HG03025 (cell line): Measurements from ENCODE around the gene FASTKD3.

Source experiments
- ATAC-seq: cut with Tn5 transposase; IDR thresholded peaks from one replicate; pipeline ENCODE4 v1.9.1; 2021; ENCODE audit warnings: mild to moderate bottlenecking, moderate library complexity; ENCODE audit not compliant: unreplicated experiment, low FRiP score

The FASTKD3 gene

DNA sequence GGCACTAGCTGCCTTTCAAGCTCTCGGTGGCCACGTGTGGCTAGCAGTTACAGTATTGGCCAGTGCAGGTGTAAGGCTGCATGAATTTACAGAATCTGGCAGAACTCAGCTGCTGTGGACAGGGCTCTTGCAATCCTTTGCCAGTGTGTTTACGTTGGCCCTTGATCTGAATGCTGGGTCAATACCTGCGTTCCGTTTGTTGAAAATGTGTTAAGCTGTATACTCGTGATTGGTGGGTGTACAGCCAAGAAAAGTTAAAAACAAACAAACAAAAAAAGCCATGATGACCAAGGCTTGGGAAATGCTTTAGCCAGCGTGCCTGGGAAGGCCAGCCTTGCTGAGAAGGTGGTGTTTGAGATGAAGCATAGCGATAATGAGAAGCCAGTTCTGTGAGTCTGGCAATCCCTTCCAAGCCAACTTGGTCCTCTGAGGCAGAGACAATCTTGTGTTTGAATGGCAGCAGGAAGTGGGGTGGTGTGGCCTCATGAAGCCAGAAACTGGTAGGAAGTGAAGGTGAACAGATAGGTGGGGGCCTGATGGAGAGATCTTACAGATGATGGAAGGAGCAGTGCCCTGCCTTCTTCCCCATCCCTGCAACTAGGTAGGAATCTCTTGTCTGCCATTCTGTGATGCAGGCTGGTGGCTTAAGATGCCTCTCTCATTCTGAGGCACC, 17.1 kb downstream of the FASTKD3 start:
- ATAC-seq, result no peak

DNA sequence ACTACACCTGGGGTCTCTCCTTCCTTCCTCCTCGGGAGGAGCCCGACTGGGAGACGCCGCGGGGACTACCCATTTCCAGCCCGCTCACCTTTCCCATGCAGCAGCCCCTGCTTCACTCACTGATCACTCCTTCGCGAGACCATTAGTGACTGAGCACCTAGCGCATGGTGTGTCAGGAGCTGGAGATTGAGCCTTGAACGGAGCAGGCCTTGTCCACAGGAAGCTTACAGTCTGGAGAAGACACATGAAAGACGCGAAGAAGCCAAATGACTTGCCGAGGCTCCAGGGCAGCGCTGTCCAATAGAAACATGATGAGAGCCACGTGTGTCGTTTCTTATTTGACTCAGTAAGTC, 17.6 kb downstream of the FASTKD3 start:
- ATAC-seq, result no peak

DNA sequence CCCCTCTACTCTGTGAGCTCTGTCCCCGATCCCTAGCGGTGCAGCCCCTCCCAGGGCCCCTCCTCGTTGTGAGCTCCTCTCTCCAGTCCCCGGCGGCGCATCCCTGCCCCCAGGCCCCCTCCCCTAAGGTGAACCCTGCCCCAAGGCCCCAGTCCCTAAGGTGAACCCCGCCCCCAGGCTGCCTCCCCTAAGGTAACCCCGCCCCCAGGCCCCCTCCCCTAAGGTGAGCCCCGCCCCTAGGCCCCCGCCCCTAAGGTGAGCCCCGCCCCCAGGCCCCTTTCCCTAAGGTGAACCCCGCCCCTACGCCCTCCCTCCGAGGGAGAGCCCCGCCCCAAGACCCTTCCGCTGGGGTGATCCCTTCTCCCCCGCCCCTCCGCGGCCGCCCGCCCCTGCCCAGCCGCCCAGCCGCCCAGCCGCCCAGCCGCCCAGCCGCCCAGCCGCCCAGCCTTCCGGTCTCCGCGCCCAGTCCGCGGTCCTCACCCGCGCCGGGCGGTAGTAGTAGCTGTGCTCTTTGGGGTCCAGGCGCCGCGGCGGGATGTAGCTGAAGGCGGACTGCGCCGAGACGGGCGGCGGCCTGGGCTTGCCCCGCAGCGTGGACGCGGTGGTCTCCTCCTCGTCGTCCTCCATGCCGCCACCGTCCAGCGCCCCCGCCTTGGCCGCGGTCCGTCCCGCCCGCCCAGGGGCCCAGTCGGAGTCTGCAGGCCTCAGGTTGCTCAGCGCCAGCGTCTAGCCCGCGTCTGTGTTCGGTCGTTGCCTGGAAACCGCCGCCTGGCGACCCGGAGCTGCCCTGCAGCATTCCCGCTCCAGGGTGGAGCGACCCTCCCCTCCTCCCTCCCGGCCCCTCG, 18.2 kb downstream of the FASTKD3 start, which contains the start of gene CFAP90:
Gene CFAP90 (minus strand): TSS at position 739 of the 845 bp plus-strand sequence. CDS start 112 bp downstream, at position 627.
- ATAC-seq, result no peak

- ATAC-seq, result no peak
These were observed 19.0 kb downstream of the FASTKD3 start for GRCh38 chr5:7849681-7850394.

DNA sequence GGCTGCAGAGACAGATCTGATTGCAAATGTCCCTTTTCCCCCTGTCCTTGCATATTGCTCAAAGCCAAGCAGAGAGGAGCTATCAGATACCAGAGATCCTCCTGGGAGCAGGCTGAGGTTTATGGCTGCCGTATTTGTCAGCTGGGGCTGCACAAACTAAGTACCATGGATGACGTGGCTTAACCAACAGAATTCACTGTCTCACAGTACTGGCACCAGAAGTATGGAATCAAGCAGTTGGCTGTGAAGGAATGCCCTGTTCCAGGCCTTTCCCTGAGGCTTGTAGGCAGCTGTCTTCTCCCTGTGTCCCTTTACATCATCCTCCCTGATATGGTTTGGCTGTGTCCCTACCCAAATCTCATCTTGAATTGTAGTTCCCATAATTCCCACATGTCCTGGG, 20.5 kb downstream of the FASTKD3 start:
- no peak for ATAC-seq

GRCh38 chr5:7846327-7846726, 22.5 kb downstream of the FASTKD3 start:
- ATAC-seq, result no peak

- ATAC-seq, result no peak
These were observed 23.3 kb downstream of the FASTKD3 start for GRCh38 chr5:7845557-7845956.

DNA sequence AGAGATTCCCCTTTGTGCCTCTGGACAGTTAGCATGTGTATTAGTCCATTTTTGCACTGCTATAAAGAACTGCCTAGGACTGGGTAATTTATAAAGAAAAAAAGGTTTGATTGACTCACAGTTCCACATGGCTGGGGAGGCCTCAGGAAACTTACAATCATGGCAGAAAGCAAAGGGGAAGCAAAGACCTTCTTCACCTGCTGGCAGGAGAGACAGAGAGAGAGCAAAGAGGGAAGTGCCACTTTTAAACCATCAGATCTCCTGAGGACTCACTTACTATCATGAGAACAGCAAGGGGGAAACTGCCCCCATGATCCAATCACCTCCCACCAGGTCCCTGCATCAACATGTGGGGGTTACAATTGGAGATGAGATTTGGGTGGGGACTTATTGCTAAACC, 23.9 kb downstream of the FASTKD3 start:
- ATAC-seq, result no peak

- ATAC-seq, result no peak
These were observed 26.3 kb downstream of the FASTKD3 start for GRCh38 chr5:7842531-7842930.

DNA sequence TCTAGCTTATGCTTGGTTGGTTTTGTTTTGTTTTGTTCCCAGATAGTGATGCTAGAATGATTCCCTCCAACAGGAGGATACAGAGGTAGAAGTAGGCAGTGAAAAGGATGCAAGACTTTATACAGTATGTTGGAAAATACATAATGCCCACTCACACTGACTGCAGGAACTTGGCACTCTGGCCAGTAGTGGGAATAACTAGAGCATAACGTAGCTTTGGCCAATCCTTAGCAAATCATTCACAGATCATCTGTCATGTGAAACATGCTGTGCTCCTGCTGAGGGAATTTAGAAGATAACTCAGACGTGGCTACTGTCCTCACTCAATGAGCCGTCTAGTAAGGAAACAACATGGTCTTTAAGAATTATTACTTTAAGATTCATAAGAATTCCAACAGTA, 31.4 kb downstream of the FASTKD3 start:
- ATAC-seq, result no peak

DNA sequence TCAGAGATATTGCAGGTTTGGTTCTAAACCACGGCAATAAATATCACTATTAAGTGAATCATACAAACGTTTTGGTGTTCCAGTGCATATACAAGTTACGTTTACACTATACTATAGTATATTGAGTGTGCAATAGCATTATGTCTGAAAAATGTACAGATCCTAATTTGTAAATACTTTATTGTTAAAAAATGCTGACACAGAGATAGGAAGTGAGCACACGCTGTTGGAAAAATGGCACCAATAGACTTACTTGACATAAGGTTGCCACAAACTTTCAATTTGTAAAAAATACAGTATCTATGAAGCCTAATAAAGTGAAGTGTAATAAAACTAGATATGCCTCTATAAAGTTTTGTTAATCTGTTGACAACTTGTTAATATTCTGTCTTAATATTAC, 33.8 kb downstream of the FASTKD3 start:
- ATAC-seq, result no peak

DNA sequence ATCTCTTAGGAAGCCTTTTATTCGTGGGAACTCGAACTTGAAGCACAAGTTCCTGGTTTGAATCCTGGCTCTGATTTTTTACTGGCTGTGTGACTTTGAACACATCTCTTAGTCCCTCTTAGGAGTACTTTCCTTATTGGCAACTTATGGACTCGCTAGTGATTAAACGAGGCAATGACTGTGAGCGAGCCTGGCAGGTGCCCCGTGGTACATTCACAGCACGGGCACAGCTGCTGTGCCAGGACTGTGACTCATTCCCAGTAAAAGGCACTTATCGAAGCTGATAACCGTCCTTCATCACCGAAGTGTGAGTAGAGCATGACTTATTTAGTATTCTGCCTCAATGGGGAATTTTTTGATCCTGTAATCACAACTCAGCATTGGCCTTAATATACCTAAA, 40.6 kb downstream of the FASTKD3 start:
- no peak for ATAC-seq

- ATAC-seq, result no peak
These were observed 41.2 kb downstream of the FASTKD3 start for GRCh38 chr5:7827610-7828009.

DNA sequence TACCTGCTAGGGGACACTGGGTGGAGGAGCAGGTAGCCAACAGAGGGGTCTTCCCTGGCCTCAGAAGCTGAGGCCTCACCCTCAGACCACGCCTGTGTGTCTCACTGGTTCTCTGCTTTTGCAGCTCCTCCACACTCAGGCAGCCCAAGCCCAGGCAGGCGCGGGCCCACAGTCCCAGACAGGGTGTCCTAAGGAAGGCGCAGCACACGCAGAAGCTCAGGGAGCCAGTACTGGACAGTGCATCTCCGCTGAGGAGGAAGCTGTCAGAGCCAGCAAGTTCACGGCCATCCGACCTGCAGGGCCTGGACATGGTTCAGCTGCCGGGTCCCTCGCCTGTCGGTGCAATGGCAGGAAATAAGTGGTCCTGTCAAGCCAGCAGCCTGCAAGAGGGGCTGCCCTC, 43.2 kb downstream of the FASTKD3 start:
- ATAC-seq, result no peak

DNA sequence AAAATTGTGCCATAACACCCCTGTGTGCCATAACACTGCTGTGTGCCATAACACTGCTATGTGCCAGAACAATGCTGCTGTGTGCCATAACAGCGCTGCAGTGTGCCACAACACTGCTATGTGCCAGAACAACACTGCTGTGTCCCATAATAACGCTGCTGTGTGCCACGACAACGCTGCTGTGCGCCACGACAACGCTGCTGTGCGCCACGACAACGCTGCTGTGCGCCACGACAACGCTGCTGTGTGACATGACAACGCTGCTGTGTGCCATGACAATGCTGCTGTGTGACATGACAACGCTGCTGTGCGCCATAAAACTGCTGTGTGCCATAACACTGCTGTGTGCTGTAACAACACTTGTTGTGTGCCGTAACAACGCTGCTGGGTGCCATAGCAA, 43.8 kb downstream of the FASTKD3 start:
- no peak for ATAC-seq

- no peak for ATAC-seq
These were observed 45.2 kb downstream of the FASTKD3 start for GRCh38 chr5:7823594-7823993.

GRCh38 chr5:7822449-7822848, 46.4 kb downstream of the FASTKD3 start:
- no peak for ATAC-seq

- no peak for ATAC-seq
These were observed 52.3 kb downstream of the FASTKD3 start for GRCh38 chr5:7816535-7816901.

- peak; percentile 91 for ATAC-seq
These were observed 52.8 kb downstream of the FASTKD3 start for GRCh38 chr5:7815892-7816534.

DNA sequence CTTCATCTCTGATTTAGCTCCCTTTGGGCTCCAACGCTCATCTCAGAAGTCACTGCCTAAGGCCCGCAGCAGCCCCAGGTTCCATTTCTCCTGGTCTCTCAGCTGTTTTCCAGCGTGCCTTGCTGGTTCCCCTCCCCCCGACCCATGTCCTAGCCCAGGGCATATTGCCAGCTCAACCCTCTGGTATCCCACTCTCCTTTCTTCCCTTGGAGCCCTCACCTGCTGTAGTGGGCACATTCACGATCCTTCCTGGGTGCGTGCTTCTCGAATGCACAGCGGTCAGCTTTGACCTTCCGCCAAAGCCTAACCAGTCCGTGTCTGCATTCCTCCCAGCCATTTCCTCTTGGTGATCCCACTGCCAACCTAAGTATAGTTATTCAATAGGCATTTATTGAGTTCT, 54.0 kb downstream of the FASTKD3 start:
- no peak for ATAC-seq

DNA sequence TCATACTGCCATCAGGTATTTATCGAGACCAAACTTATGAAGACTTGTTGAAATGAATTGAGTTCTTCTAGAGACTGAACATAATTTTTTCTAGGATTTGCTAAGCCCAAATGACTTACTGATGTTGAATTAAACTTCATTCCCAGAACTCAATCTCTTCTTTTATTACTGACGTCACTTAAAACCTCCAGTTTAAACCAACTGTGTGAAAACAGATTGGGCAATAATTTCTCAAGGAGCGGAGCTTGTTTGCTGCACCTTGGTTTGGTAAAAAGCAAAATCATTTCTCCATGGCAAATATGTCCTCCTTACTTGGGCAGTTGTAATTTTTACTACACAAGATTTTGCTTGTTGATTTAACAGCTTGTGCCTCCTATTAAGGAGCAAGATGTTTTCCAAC, 55.3 kb downstream of the FASTKD3 start:
- no peak for ATAC-seq
